ENCODE results near the gene ARRB1. TPM values are rescaled to one million over a fixed set of nuclear protein-coding genes. Genes with fewer than 3 reads are reported as not detected.
A peak's percentile ranks its signal among the peaks of the same experiment; 100 is the strongest.

ARRB1 gene
- total RNA-seq, 1 experiment from 2014 or later, result 219 TPM

DNA sequence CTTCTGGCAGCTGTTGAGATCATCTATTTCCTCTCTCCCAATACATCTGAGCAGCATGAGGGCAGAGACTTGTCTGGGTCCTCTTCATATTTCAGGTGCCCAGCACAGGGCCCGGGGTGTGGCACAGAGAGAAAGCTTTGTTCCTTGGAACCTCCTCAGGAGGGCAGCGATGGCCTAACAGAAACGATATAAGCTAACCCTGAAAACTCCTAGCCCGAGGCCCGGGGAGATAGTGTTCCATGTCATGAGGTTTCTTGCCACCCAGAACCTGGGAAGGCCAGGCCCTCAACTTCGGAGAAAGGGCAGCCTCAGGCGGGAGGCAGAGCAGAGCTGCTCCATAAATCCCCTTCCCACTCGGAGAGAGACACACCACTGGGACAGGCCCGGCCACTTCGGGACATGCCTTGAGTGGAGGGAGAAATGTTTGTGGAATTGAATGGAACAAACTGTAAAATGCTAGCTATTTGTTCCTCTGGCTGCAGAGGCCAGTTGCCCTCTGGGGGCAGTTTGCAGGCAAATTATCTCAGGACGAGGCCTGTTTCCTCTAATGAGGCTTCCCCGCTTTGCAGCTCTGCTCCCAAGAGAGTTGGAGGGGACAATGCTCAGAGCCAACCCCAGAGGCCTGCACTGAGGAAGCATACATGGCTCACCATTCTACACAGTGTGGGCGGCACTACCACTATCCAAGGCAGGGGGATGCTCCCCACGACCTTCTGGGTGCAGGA is 11.6 kb downstream of the ARRB1 start:
- ATAC-seq, result no peak; the same call in 1 of the 2 replicates
- peak overlapping the region in 1 of 2 experiments; percentile 13; a peak in 2 of 4 replicates for H3K4me3 ChIP-seq (ENCODE audit: low read depth in 2 of 2, low read length in 2 of 2)
- H3K27me3 ChIP-seq (ENCODE audit: control insufficient read depth, insufficient read depth, low read length), result no peaks in the 10 kb centered on the region
- H3K36me3 ChIP-seq (ENCODE audit: control insufficient read depth, insufficient read depth, low read length), result no peaks in the 10 kb centered on the region
- BruUV-seq (replicated peaks), result no TSS peak
- H3K4me1 ChIP-seq (ENCODE audit: control insufficient read depth, insufficient read depth, low read length), result peaks cover 100% of the 10 kb centered on the region
- intact Hi-C loops (cut with micrococcal nuclease; ENCODE audit: unreplicated experiment), result loop anchor here (5.0 kb wide), 1 partner anchor 42 kb away; no protein-coding TSS in a partner anchor
- peak overlapping the region; percentile 96 for H3K27ac ChIP-seq (ENCODE audit: low read length)
- ChIA-PET POLR2A (interaction anchor here (1.4 kb wide), 1 partner anchor 14 kb away, joined by 3 read pairs; no protein-coding TSS in a partner anchor), CTCF (interaction anchor here (0.6 to 1.4 kb wide), 4 partner anchors 9 to 60 kb away, joined by 3 to 15 read pairs (median 8); no protein-coding TSS in a partner anchor)
- no peaks in the 10 kb centered on the region for H3K9me3 ChIP-seq (ENCODE audit: control insufficient read depth, insufficient read depth, low read depth, low read length)
- TF ChIP-seq, protein P1, sequence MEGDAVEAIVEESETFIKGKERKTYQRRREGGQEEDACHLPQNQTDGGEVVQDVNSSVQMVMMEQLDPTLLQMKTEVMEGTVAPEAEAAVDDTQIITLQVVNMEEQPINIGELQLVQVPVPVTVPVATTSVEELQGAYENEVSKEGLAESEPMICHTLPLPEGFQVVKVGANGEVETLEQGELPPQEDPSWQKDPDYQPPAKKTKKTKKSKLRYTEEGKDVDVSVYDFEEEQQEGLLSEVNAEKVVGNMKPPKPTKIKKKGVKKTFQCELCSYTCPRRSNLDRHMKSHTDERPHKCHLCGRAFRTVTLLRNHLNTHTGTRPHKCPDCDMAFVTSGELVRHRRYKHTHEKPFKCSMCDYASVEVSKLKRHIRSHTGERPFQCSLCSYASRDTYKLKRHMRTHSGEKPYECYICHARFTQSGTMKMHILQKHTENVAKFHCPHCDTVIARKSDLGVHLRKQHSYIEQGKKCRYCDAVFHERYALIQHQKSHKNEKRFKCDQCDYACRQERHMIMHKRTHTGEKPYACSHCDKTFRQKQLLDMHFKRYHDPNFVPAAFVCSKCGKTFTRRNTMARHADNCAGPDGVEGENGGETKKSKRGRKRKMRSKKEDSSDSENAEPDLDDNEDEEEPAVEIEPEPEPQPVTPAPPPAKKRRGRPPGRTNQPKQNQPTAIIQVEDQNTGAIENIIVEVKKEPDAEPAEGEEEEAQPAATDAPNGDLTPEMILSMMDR (IDR thresholded peaks at IDR 0.05), result no peak
- no peak for TF ChIP-seq POLR2AphosphoS5 (IDR thresholded peaks at IDR 0.05; ENCODE audit: low read depth, low read length)
- no peak for TF ChIP-seq SIN3A (IDR thresholded peaks at IDR 0.05; ENCODE audit: borderline replicate concordance, insufficient read depth, low read depth, low read length)
- TF ChIP-seq TCF7L2 (IDR thresholded peaks at IDR 0.05; ENCODE audit: low read depth, low read length), result no peak
- TF ChIP-seq, protein P2, sequence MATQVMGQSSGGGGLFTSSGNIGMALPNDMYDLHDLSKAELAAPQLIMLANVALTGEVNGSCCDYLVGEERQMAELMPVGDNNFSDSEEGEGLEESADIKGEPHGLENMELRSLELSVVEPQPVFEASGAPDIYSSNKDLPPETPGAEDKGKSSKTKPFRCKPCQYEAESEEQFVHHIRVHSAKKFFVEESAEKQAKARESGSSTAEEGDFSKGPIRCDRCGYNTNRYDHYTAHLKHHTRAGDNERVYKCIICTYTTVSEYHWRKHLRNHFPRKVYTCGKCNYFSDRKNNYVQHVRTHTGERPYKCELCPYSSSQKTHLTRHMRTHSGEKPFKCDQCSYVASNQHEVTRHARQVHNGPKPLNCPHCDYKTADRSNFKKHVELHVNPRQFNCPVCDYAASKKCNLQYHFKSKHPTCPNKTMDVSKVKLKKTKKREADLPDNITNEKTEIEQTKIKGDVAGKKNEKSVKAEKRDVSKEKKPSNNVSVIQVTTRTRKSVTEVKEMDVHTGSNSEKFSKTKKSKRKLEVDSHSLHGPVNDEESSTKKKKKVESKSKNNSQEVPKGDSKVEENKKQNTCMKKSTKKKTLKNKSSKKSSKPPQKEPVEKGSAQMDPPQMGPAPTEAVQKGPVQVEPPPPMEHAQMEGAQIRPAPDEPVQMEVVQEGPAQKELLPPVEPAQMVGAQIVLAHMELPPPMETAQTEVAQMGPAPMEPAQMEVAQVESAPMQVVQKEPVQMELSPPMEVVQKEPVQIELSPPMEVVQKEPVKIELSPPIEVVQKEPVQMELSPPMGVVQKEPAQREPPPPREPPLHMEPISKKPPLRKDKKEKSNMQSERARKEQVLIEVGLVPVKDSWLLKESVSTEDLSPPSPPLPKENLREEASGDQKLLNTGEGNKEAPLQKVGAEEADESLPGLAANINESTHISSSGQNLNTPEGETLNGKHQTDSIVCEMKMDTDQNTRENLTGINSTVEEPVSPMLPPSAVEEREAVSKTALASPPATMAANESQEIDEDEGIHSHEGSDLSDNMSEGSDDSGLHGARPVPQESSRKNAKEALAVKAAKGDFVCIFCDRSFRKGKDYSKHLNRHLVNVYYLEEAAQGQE (IDR thresholded peaks at IDR 0.05; ENCODE audit: insufficient read depth in 1 of 2, low read depth in 2 of 2, low read length in 1 of 2), result no peak
- in situ Hi-C loops (cut with HindIII; ENCODE audit: low pct_unique_long_range_greater_than_20kb, low sequenced_read_pairs), result no loop called here
- DNase-seq (ENCODE audit: low read depth, low spot score), result no peak

DNA sequence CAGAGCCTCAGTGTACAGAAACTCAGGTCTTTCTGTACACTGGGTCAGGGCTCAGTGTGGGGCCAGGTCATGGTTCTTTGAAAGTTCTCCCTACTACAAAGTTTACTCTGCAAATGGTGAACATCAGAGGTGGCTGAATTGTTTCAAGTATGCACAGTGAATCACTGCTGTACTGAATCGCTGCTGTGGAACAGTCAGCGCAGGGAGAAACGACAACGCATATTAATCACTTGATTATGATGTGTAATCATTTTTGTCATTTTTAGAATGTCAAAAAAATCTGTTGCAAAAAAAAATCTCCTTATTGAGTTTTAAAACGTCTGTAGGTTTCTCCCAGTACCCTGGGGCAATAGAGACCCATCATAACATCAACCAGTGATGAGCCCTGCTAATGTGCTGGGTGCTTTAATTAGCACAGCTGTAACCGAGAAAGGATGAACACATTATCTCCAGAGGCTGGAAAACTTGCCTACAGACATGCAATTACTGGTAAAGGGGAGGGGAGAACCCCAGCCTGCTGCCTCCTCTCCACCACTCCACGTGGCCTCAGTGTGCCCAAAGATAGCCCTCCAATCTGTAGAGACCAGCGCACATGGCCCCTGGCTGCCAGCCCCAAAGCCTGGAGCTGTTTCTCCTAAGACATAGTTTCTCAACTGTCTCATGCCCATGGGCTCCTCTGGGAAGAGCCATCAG is 12.8 kb downstream of the ARRB1 start:
- ChIA-PET POLR2A (interaction anchor here (0.6 kb wide), 1 partner anchor 9 kb away, joined by 6 read pairs; no protein-coding TSS in a partner anchor), CTCF (interaction anchor here (1.2 kb wide), 1 partner anchor 59 kb away, joined by 3 read pairs; no protein-coding TSS in a partner anchor)
- in situ Hi-C loops (cut with HindIII; ENCODE audit: low pct_unique_long_range_greater_than_20kb, low sequenced_read_pairs), result no loop called here
- intact Hi-C loops (cut with micrococcal nuclease; ENCODE audit: unreplicated experiment), result no loop called here
- TF ChIP-seq, protein P1 (IDR thresholded peaks at IDR 0.05), result no peak
- TF ChIP-seq POLR2AphosphoS5 (IDR thresholded peaks at IDR 0.05; ENCODE audit: low read depth, low read length) (no peak), TCF7L2 (IDR thresholded peaks at IDR 0.05; ENCODE audit: low read depth, low read length) (no peak), SIN3A (IDR thresholded peaks at IDR 0.05; ENCODE audit: borderline replicate concordance, insufficient read depth, low read depth, low read length) (no peak)
- TF ChIP-seq, protein P2 (IDR thresholded peaks at IDR 0.05; ENCODE audit: insufficient read depth in 1 of 2, low read depth in 2 of 2, low read length in 1 of 2), result no peak
- no TSS peak for BruUV-seq (replicated peaks)
- DNase-seq (ENCODE audit: low read depth, low spot score) (no peak), ATAC-seq (no peak)
- peak overlapping the region; percentile 96 for H3K27ac ChIP-seq (ENCODE audit: low read length)
- no peaks in the 10 kb centered on the region for H3K9me3 ChIP-seq (ENCODE audit: control insufficient read depth, insufficient read depth, low read depth, low read length)
- H3K27me3 ChIP-seq (ENCODE audit: control insufficient read depth, insufficient read depth, low read length), result no peaks in the 10 kb centered on the region
- no peaks in the 10 kb centered on the region for H3K36me3 ChIP-seq (ENCODE audit: control insufficient read depth, insufficient read depth, low read length)
- peaks cover 100% of the 10 kb centered on the region for H3K4me1 ChIP-seq (ENCODE audit: control insufficient read depth, insufficient read depth, low read length)
- H3K4me3 ChIP-seq (ENCODE audit: low read depth in 2 of 2, low read length in 2 of 2), result peak overlapping the region in 1 of 2 experiments; percentile 12; a peak in 1 of 4 replicates
